Smooth muscle cell (in vitro differentiated cells): Measurements from ENCODE around the gene CEP85L. TPM values are rescaled to one million over a fixed set of nuclear protein-coding genes. Genes with fewer than 3 reads are reported as not detected.

Source experiments
- DNase-seq: peaks from one replicate; lab custom pipeline; 2025; ENCODE audit not compliant: unreplicated experiment; lab: John Stamatoyannopoulos, UW
- H2AFZ ChIP-seq: fragments of 200-600 bp; sonication (generic); 2 replicates; pipeline ENCODE4 v1.6.0; 2016; ENCODE audit warnings: antibody characterized with exemption, low read depth, mild to moderate bottlenecking
- H3F3A ChIP-seq: fragments of 200-600 bp; sonication (generic); 2 replicates; pipeline ENCODE4 v1.6.0; 2017; ENCODE audit warnings: antibody characterized with exemption, low read depth
- H3K27ac ChIP-seq: fragments of 200-600 bp; sonication (generic); 2 replicates; pipeline ENCODE4 v1.5.1; 2016; ENCODE audit warnings: low read depth, mild to moderate bottlenecking
- H3K27me3 ChIP-seq: fragments of 200-600 bp; sonication (generic); 2 replicates; pipeline ENCODE4 v1.6.1; 2016; ENCODE audit warnings: low read depth, mild to moderate bottlenecking
- H3K36me3 ChIP-seq: fragments of 200-600 bp; sonication (generic); 2 replicates; pipeline ENCODE4 v1.5.1; 2016; ENCODE audit warnings: low read depth
- H3K4me1 ChIP-seq: fragments of 200-600 bp; sonication (generic); 2 replicates; pipeline ENCODE4 v1.5.1; 2016; ENCODE audit warnings: low read depth
- H3K4me2 ChIP-seq: fragments of 200-600 bp; sonication (generic); 2 replicates; pipeline ENCODE4 v1.6.0; 2016; ENCODE audit warnings: mild to moderate bottlenecking
- H3K4me3 ChIP-seq: fragments of 200-600 bp; sonication (generic); 2 replicates; pipeline ENCODE4 v1.5.1; 2016; ENCODE audit warnings: mild to moderate bottlenecking
- H3K79me2 ChIP-seq: fragments of 200-600 bp; sonication (generic); 2 replicates; pipeline ENCODE4 v1.6.0; 2016; ENCODE audit warnings: low read depth, mild to moderate bottlenecking
- H3K9ac ChIP-seq: fragments of 200-600 bp; sonication (generic); 2 replicates; pipeline ENCODE4 v1.6.0; 2016; ENCODE audit warnings: low read depth
- H3K9me3 ChIP-seq: fragments of 200-600 bp; sonication (generic); replicated peaks from 2 replicates; pipeline ENCODE4 v1.5.1; 2016; ENCODE audit warnings: low read depth
- H4K20me1 ChIP-seq: fragments of 200-600 bp; sonication (generic); 2 replicates; pipeline ENCODE4 v1.6.0; 2016; ENCODE audit warnings: low read depth
- CTCF ChIP-seq: fragments of 200-600 bp; sonication (generic); IDR thresholded peaks from 2 replicates; pipeline ENCODE4 v1.5.1; 2017; ENCODE audit warnings: borderline replicate concordance, mild to moderate bottlenecking, antibody characterized with exemption; ENCODE audit not compliant: insufficient read depth, poor library complexity, severe bottlenecking
- WGBS: methylation state at CpG from one replicate; pipeline ENCODE4 v1.1.7; 2016; ENCODE audit warnings: low lambda C conversion rate; 5-methylcytosine and 5-hydroxymethylcytosine counted together
- polyA plus RNA-seq: library from polyadenylated mRNA; unstranded; fragments of >200 nt; fragmentation: Nextera tagmentation; extraction: Ambion mirVana; gene quantifications from 2 replicates; pipeline ENCODE4 v1.2.1, GENCODE V29; 2016
- total RNA-seq: library from RNA; depleted of rRNA; stranded (reverse); fragments of >200 nt; gene quantifications from 2 replicates; pipeline ENCODE4 v1.2.3, GENCODE V29; 2014

CEP85L gene
- total and polyA plus RNA-seq, 2 experiments from 2014 or later, result 36.5 to 65.6 TPM

- Histone ChIP-seq H2AFZ (peak overlapping the region; percentile 59), H3F3A (no peaks in the 10 kb centered on the region), H3K9ac (no peak overlapping the region), H3K36me3 (no peaks in the 10 kb centered on the region), H3K27me3 (no peaks in the 10 kb centered on the region), H3K79me2 (no peaks in the 10 kb centered on the region), H4K20me1 (no peaks in the 10 kb centered on the region), H3K4me1 (no peaks in the 10 kb centered on the region), H3K9me3 (no peaks in the 10 kb centered on the region), H3K4me3 (no peak overlapping the region), H3K27ac (no peak overlapping the region), H3K4me2 (peak overlapping the region; percentile 55)
- 50% methylated on average over 9 of the region's 9 CpGs for WGBS
- DNase-seq, result no peak
- no peak for TF ChIP-seq CTCF
These were observed 29.2 kb upstream of the CEP85L start for GRCh38 chr6:118680452-118681095.

GRCh38 chr6:118679327-118679901, 28.0 kb upstream of the CEP85L start:
- H3K4me2 ChIP-seq, result peak overlapping the region; percentile 1
- no peak overlapping the region for H2AFZ ChIP-seq
- H3K27ac ChIP-seq, result peak overlapping the region; percentile 10
- 88% methylated on average over 1 of the region's 1 CpG for WGBS
- DNase-seq, result no peak
- H3K4me3 ChIP-seq, result no peak overlapping the region
- H3F3A ChIP-seq, result no peaks in the 10 kb centered on the region
- no peaks in the 10 kb centered on the region for H3K9me3 ChIP-seq
- H3K27me3 ChIP-seq, result no peaks in the 10 kb centered on the region
- H3K9ac ChIP-seq, result no peak overlapping the region
- H4K20me1 ChIP-seq, result no peaks in the 10 kb centered on the region
- no peak for TF ChIP-seq CTCF
- no peaks in the 10 kb centered on the region for H3K36me3 ChIP-seq
- no peaks in the 10 kb centered on the region for H3K4me1 ChIP-seq
- no peaks in the 10 kb centered on the region for H3K79me2 ChIP-seq

GRCh38 chr6:118678866-118679265, 27.5 kb upstream of the CEP85L start:
- no peak for DNase-seq
- no peaks in the 10 kb centered on the region for H4K20me1 ChIP-seq
- no peaks in the 10 kb centered on the region for H3K79me2 ChIP-seq
- H3K27me3 ChIP-seq, result no peaks in the 10 kb centered on the region
- H3K9me3 ChIP-seq, result no peaks in the 10 kb centered on the region
- H3K9ac ChIP-seq, result no peak overlapping the region
- H3K4me1 ChIP-seq, result no peaks in the 10 kb centered on the region
- peak overlapping the region; percentile 10 for H3K27ac ChIP-seq
- H3F3A ChIP-seq, result no peaks in the 10 kb centered on the region
- peak overlapping the region; percentile 1 for H3K4me2 ChIP-seq
- no peak overlapping the region for H3K4me3 ChIP-seq
- 91% methylated on average over 1 of the region's 1 CpG for WGBS
- H2AFZ ChIP-seq, result no peak overlapping the region
- TF ChIP-seq CTCF, result no peak
- no peaks in the 10 kb centered on the region for H3K36me3 ChIP-seq

GRCh38 chr6:118677193-118677592, 25.8 kb upstream of the CEP85L start:
- no peak overlapping the region for H3K9ac ChIP-seq
- no peaks in the 10 kb centered on the region for H3K36me3 ChIP-seq
- H3K9me3 ChIP-seq, result no peaks in the 10 kb centered on the region
- H3K79me2 ChIP-seq, result no peaks in the 10 kb centered on the region
- H3K4me1 ChIP-seq, result no peaks in the 10 kb centered on the region
- H3K27ac ChIP-seq, result no peak overlapping the region
- H3K4me3 ChIP-seq, result no peak overlapping the region
- DNase-seq, result no peak
- no peaks in the 10 kb centered on the region for H4K20me1 ChIP-seq
- H3K4me2 ChIP-seq, result no peak overlapping the region
- H2AFZ ChIP-seq, result no peak overlapping the region
- H3F3A ChIP-seq, result no peaks in the 10 kb centered on the region
- WGBS, result 76% methylated on average over 4 of the region's 4 CpGs
- no peak for TF ChIP-seq CTCF
- no peaks in the 10 kb centered on the region for H3K27me3 ChIP-seq
